Mucosa of rectum (tissue), 2 donors: Measurements from ENCODE around the gene FOXI3.
"Not testable (repeated sequence)": the region's sequence is repeated elsewhere in the genome, so short reads cannot be mapped to it uniquely, and the experiment has no call there.

Source experiments
- H3K27ac ChIP-seq, 2 donors: one replicate each; pipeline ENCODE4 v1.7.0; 2013; ENCODE audit warnings: inconsistent platforms in 2 of 2, low read depth in 2 of 2, low read length in 2 of 2
- H3K27me3 ChIP-seq, 2 donors: one replicate each; pipeline ENCODE4 v1.7.0; 2013; ENCODE audit warnings: low read length in 2 of 2; ENCODE audit not compliant: control insufficient read depth in 2 of 2, insufficient read depth in 2 of 2
- H3K36me3 ChIP-seq, 2 donors: one replicate each; pipeline ENCODE4 v1.7.0; 2013; ENCODE audit warnings: low read length in 2 of 2; ENCODE audit not compliant: control insufficient read depth in 2 of 2, insufficient read depth in 2 of 2
- H3K4me1 ChIP-seq, 2 donors: one replicate each; pipeline ENCODE4 v1.7.0; 2013; ENCODE audit warnings: low read length in 2 of 2, mild to moderate bottlenecking in 1 of 2; ENCODE audit not compliant: control insufficient read depth in 2 of 2, insufficient read depth in 2 of 2
- H3K4me3 ChIP-seq, 2 donors: one replicate each; pipeline ENCODE4 v1.7.0; 2013; ENCODE audit warnings: low read length in 2 of 2
- H3K9ac ChIP-seq, 2 donors: one replicate each; pipeline ENCODE4 v1.7.0; 2013; ENCODE audit warnings: low read length in 2 of 2, low read depth in 1 of 2, mild to moderate bottlenecking in 1 of 2
- H3K9me3 ChIP-seq, 2 donors: one replicate each; pipeline ENCODE4 v1.7.0; 2013; ENCODE audit warnings: low read length in 2 of 2; ENCODE audit not compliant: control insufficient read depth in 2 of 2
- donor health status: healthy.
- donor health status: Normal muscosa, but diverticular disease.

FOXI3 gene

GRCh38 chr2:88442473-88442872, 10.0 kb downstream of the FOXI3 start:
- no peaks in the 10 kb centered on the region for H3K9me3 ChIP-seq
- no peaks in the 10 kb centered on the region for H3K4me1 ChIP-seq
- H3K27me3 ChIP-seq: peaks cover 0 to 4% of the 10 kb centered on the region in 2 donors

GRCh38 chr2:88442061-88442460, 10.4 kb downstream of the FOXI3 start:
- Histone ChIP-seq H3K9me3 (no peaks in the 10 kb centered on the region), H3K27me3 (peaks cover 0 to 4% of the 10 kb centered on the region in 2 donors), H3K4me1 (no peaks in the 10 kb centered on the region), H3K36me3 (no peaks in the 10 kb centered on the region), H3K9ac (no peak overlapping the region), H3K27ac (no peak overlapping the region), H3K4me3 (no peak overlapping the region)

More at GRCh38 chr2:88442473-88442872, 10.0 kb downstream of the FOXI3 start:
- H3K9ac ChIP-seq: no peak overlapping the region
- no peak overlapping the region for H3K27ac ChIP-seq
- no peaks in the 10 kb centered on the region for H3K36me3 ChIP-seq
- no peak overlapping the region for H3K4me3 ChIP-seq

GRCh38 chr2:88437010-88437409, 15.5 kb downstream of the FOXI3 start:
- Histone ChIP-seq H3K9me3 (no peaks in the 10 kb centered on the region), H3K9ac (no peak overlapping the region), H3K36me3 (no peaks in the 10 kb centered on the region), H3K27ac (no peak overlapping the region), H3K27me3 (peaks cover 0 to 4% of the 10 kb centered on the region in 2 donors), H3K4me1 (no peaks in the 10 kb centered on the region), H3K4me3 (no peak overlapping the region)

GRCh38 chr2:88429929-88430328, 22.6 kb downstream of the FOXI3 start:
- Histone ChIP-seq H3K27ac (no peak overlapping the region), H3K9ac (no peak overlapping the region), H3K36me3 (no peaks in the 10 kb centered on the region), H3K27me3 (no peaks in the 10 kb centered on the region), H3K4me1 (no peaks in the 10 kb centered on the region), H3K9me3 (no peaks in the 10 kb centered on the region), H3K4me3 (no peak overlapping the region)

GRCh38 chr2:88423733-88424132, 28.8 kb downstream of the FOXI3 start:
- no peaks in the 10 kb centered on the region for H3K9me3 ChIP-seq
- H3K4me3 ChIP-seq: no peak overlapping the region
- H3K27me3 ChIP-seq: no peaks in the 10 kb centered on the region
- no peak overlapping the region for H3K27ac ChIP-seq
- H3K9ac ChIP-seq: no peak overlapping the region
- no peaks in the 10 kb centered on the region for H3K4me1 ChIP-seq
- no peaks in the 10 kb centered on the region for H3K36me3 ChIP-seq

GRCh38 chr2:88419051-88419450, 33.4 kb downstream of the FOXI3 start:
- H3K4me1 ChIP-seq, H3K36me3 ChIP-seq: not testable (repeated sequence)

GRCh38 chr2:88416016-88416663, 36.4 kb downstream of the FOXI3 start:
- no peaks in the 10 kb centered on the region for H3K36me3 ChIP-seq
- H3K27me3 ChIP-seq: no peaks in the 10 kb centered on the region
- H3K4me1 ChIP-seq: no peaks in the 10 kb centered on the region
- no peaks in the 10 kb centered on the region for H3K9me3 ChIP-seq
- no peak overlapping the region for H3K4me3 ChIP-seq
- no peak overlapping the region for H3K9ac ChIP-seq
- no peak overlapping the region for H3K27ac ChIP-seq

More at GRCh38 chr2:88419051-88419450, 33.4 kb downstream of the FOXI3 start:
- H3K27me3 ChIP-seq, H3K9ac ChIP-seq, H3K4me3 ChIP-seq, H3K27ac ChIP-seq, H3K9me3 ChIP-seq: not testable (repeated sequence)

GRCh38 chr2:88408870-88409269, 43.6 kb downstream of the FOXI3 start:
- not testable (repeated sequence) for H3K36me3 ChIP-seq, H3K9ac ChIP-seq, H3K27me3 ChIP-seq, H3K27ac ChIP-seq, H3K4me3 ChIP-seq, H3K9me3 ChIP-seq, H3K4me1 ChIP-seq

- no peak overlapping the region for H3K9ac ChIP-seq
- no peaks in the 10 kb centered on the region for H3K9me3 ChIP-seq
- H3K36me3 ChIP-seq: no peaks in the 10 kb centered on the region
- H3K4me3 ChIP-seq: no peak overlapping the region
- H3K27me3 ChIP-seq: no peaks in the 10 kb centered on the region
- H3K4me1 ChIP-seq: no peaks in the 10 kb centered on the region
- H3K27ac ChIP-seq: no peak overlapping the region
Observed at GRCh38 chr2:88400037-88400767, 52.3 kb downstream of the FOXI3 start.

GRCh38 chr2:88398180-88398579, 54.3 kb downstream of the FOXI3 start:
- Histone ChIP-seq H3K27ac (no peak overlapping the region), H3K9ac (no peak overlapping the region), H3K36me3 (no peaks in the 10 kb centered on the region), H3K4me1 (no peaks in the 10 kb centered on the region), H3K27me3 (no peaks in the 10 kb centered on the region), H3K4me3 (no peak overlapping the region), H3K9me3 (no peaks in the 10 kb centered on the region)
